K562 (cell line): ENCODE results near the gene WIPF3. TPM values are rescaled to one million over a fixed set of nuclear protein-coding genes. Genes with fewer than 3 reads are reported as not detected.

Experiments
- ATAC-seq: fragments of 200-7000 bp; cut with Tn5 transposase; 3 replicates; pipeline ENCODE4 v1.9.1; 2020; ENCODE audit warnings: moderate library complexity
- BruUV-seq: library from RNA; stranded (reverse); fragments of 400-500 nt; replicated peaks from 2 replicates; lab custom pipeline; 2021; lab: Mats Ljungman, UMichigan
- CTCF ChIA-PET: fragments of 300-600 bp; formaldehyde crosslinking; extraction: SDS; loops from one replicate; lab custom pipeline; 2021; ENCODE audit warnings: low intra/inter-chr PET ratio; lab: Yijun Ruan, JAX
- POLR2A ChIA-PET: fragments of 300-600, 350-650 bp; sonication (Branson Sonifier 250); formaldehyde crosslinking; extraction: SDS; loops from one replicate; lab custom pipeline; 2021; ENCODE audit warnings: antibody characterized with exemption, inconsistent platforms; lab: Yijun Ruan, JAX
- DNase-seq, 4 experiments: peaks; one replicate each; pipeline versions ENCODE4 v3.0.0 to v3.0.0-alpha.2; 2011 to 2018; ENCODE audit warnings: low spot score in 3 of 4, mixed read lengths in 3 of 4; ENCODE audit errors: extremely low read depth in 1 of 4
- FAIRE-seq: peaks from 2 replicates; lab custom pipeline; 2011; peaks lifted over from hg19 to GRCh38; lab: Jason Lieb, UNC
- H2AFZ ChIP-seq: 2 replicates; pipeline ENCODE4 v1.6.0; 2011; ENCODE audit warnings: low read depth, low read length, control low read depth, inconsistent platforms
- H3K27ac ChIP-seq: fragments of 200-600 bp; 3 replicates; pipeline ENCODE4 v1.8.0; 2011; ENCODE audit warnings: low read depth, mild to moderate bottlenecking, control low read depth, inconsistent platforms, low read length, moderate library complexity, mixed read lengths; ENCODE audit errors: extremely low read depth
- H3K27me3 ChIP-seq, 2 experiments: fragments of 300-600 bp in 1 of 2; 2 replicates in 1 of 2; 3 replicates in 1 of 2; pipeline versions ENCODE4 v1.6.0 to v1.8.0; 2011; ENCODE audit warnings: inconsistent platforms in 2 of 2, low read length in 2 of 2, mild to moderate bottlenecking in 1 of 2, mixed read lengths in 1 of 2, moderate library complexity in 1 of 2; ENCODE audit not compliant: control insufficient read depth in 2 of 2, insufficient read depth in 2 of 2
- H3K36me3 ChIP-seq: fragments of 300-600 bp; 3 replicates; pipeline ENCODE4 v1.8.0; 2011; ENCODE audit warnings: mild to moderate bottlenecking, low read length, inconsistent platforms; ENCODE audit not compliant: control insufficient read depth, insufficient read depth
- H3K4me1 ChIP-seq, 2 experiments: fragments of 200-600 bp in 1 of 2; replicated peaks in 1 of 2; 2 replicates in 1 of 2; 3 replicates in 1 of 2; pipeline versions ENCODE4 v1.5.1 to v1.8.0; 2011; ENCODE audit warnings: inconsistent platforms in 2 of 2, low read length in 2 of 2, mild to moderate bottlenecking in 1 of 2, mixed read lengths in 1 of 2, moderate library complexity in 1 of 2; ENCODE audit not compliant: control insufficient read depth in 2 of 2, insufficient read depth in 2 of 2
- H3K4me2 ChIP-seq: 2 replicates; pipeline ENCODE4 v1.6.1; 2011; ENCODE audit warnings: low read length, control low read depth, inconsistent platforms, mixed read lengths; ENCODE audit not compliant: insufficient read depth
- H3K4me3 ChIP-seq: fragments of 200-600 bp; sonication (generic), shearing (Covaris generic); 2 replicates; pipeline ENCODE4 v1.5.1; 2016; ENCODE audit warnings: control low read depth, inconsistent platforms
- H3K79me2 ChIP-seq: fragments of 200-600 bp; 3 replicates; pipeline ENCODE4 v1.8.0; 2011; ENCODE audit warnings: low read length, inconsistent platforms; ENCODE audit not compliant: control insufficient read depth, insufficient read depth
- H3K9ac ChIP-seq, 2 experiments: 2 replicates each; pipeline versions ENCODE4 v1.6.0 to v1.6.1; 2011; ENCODE audit warnings: low read depth in 2 of 2, low read length in 2 of 2, control low read depth in 1 of 2, inconsistent platforms in 1 of 2, mild to moderate bottlenecking in 1 of 2, mixed read lengths in 1 of 2; ENCODE audit not compliant: insufficient read depth in 1 of 2
- H3K9me1 ChIP-seq: one replicate; pipeline ENCODE4 v1.6.0; 2011; ENCODE audit warnings: inconsistent platforms, mild to moderate bottlenecking, low read length, moderate library complexity; ENCODE audit not compliant: control insufficient read depth, insufficient read depth
- H3K9me3 ChIP-seq: replicated peaks from 2 replicates; pipeline ENCODE4 v1.5.1; 2011; ENCODE audit warnings: low read depth, low read length, inconsistent platforms; ENCODE audit not compliant: control insufficient read depth, insufficient read depth
- H4K20me1 ChIP-seq: replicated peaks from 2 replicates; pipeline ENCODE4 v1.6.1; 2011; ENCODE audit warnings: low read length, inconsistent platforms, mixed read lengths; ENCODE audit not compliant: control insufficient read depth, insufficient read depth
- EHMT2 ChIP-seq: fragments of 450-650 bp; IDR thresholded peaks from 2 replicates; pipeline ENCODE4 v1.6.1; 2018; ENCODE audit warnings: antibody characterized with exemption
- FOXM1 ChIP-seq, 2 experiments: fragments of 450-650 bp in 1 of 2; sonication (generic) in 1 of 2; formaldehyde crosslinking in 1 of 2; IDR thresholded peaks; 2 replicates each; pipeline versions ENCODE4 v1.6.1 to v1.9.0; 2017 to 2022; ENCODE audit warnings: low read depth in 2 of 2, mild to moderate bottlenecking in 2 of 2, missing genetic modification reagents in 1 of 2, moderate library complexity in 1 of 2
- KHSRP ChIP-seq: fragments of 450-650 bp; IDR thresholded peaks from 2 replicates; pipeline ENCODE4 v1.6.1; 2017
- MED1 ChIP-seq: sonication (generic); formaldehyde crosslinking; IDR thresholded peaks from 2 replicates; pipeline ENCODE4 v1.8.1; 2023; ENCODE audit warnings: missing genetic modification reagents, borderline replicate concordance
- NFIX ChIP-seq: fragments of 250-450 bp; sonication (Bioruptor Pico); IDR thresholded peaks from 2 replicates; pipeline ENCODE4 v1.4.0; 2020; ENCODE audit warnings: low read depth, mild to moderate bottlenecking, moderate library complexity
- RBM34 ChIP-seq: fragments of 200-400 bp; formaldehyde crosslinking; IDR thresholded peaks from 2 replicates; pipeline ENCODE4 v1.6.1; 2018; ENCODE audit warnings: low read length, borderline replicate concordance; ENCODE audit not compliant: insufficient read depth
- TCFL5 ChIP-seq: fragments of 250-450 bp; sonication (Bioruptor Pico); conservative IDR thresholded peaks from 2 replicates; pipeline ENCODE4 v1.6.1; 2021; ENCODE audit warnings: mild to moderate bottlenecking, moderate library complexity, matching md5 sums
- ZNF174 ChIP-seq: fragments of 250-450 bp; sonication (Bioruptor Pico); IDR thresholded peaks from 2 replicates; pipeline ENCODE4 v1.4.0; 2020; ENCODE audit warnings: mild to moderate bottlenecking
- WGBS: fragments of 100-300 bp; shearing (Covaris generic); methylation state at CpG from one replicate; pipeline ENCODE4 v1.1.6; 2016; ENCODE audit warnings: low coverage, mixed read lengths; ENCODE audit not compliant: insufficient coverage; ENCODE audit errors: missing lambda C conversion rate; 5-methylcytosine and 5-hydroxymethylcytosine counted together
- in situ Hi-C: fragments of 300-500 bp; cut with MboI; formaldehyde crosslinking; loops from 4 replicates; pipeline ENCODE4 v1.15.0; 2018; ENCODE audit warnings: inconsistent platforms, mixed read lengths
- intact Hi-C: fragments of 100-400 bp; cut with micrococcal nuclease; formaldehyde crosslinking; loops from 2 replicates; pipeline ENCODE4 v1.14.2; 2022
- polyA plus RNA-seq, 8 experiments: library from polyadenylated mRNA; depleted of rRNA in 4 of 8; stranded (reverse) in 5 of 8; unstranded in 3 of 8; fragments of >200 nt; fragmentation: Nextera tagmentation in 2 of 8; fragmentation: Illumina TruSeq in 1 of 8; extraction: Ambion mirVana in 2 of 8; extraction: Trizol in 1 of 8; gene quantifications; 2 replicates each; pipeline versions ENCODE4 v1.2.1 to v1.2.3, GENCODE V29; 2011 to 2014; ENCODE audit warnings: inconsistent platforms in 1 of 8, missing spikeins in 1 of 8
- total RNA-seq, 7 experiments: library from RNA; depleted of rRNA in 6 of 7; stranded (reverse); fragments of >200 nt in 6 of 7; fragmentation: Illumina TruSeq in 2 of 7; extraction: Trizol in 2 of 7; gene quantifications; 2 replicates each; pipeline versions ENCODE4 v1.2.1 to v1.2.3, GENCODE V29; 2011 to 2021; ENCODE audit warnings: low replicate concordance in 1 of 7
- TF ChIP-seq, protein P1 (sequence below): sonication (generic); formaldehyde crosslinking; IDR thresholded peaks from 2 replicates; pipeline ENCODE4 v1.8.0; 2022; ENCODE audit warnings: mild to moderate bottlenecking, missing genetic modification reagents
- TF ChIP-seq, protein P2 (sequence below): fragments of 250-450 bp; sonication (Bioruptor Pico); IDR thresholded peaks from 2 replicates; pipeline ENCODE4 v1.5.0; 2021; ENCODE audit warnings: mild to moderate bottlenecking, moderate library complexity
- TF ChIP-seq, protein P3 (sequence below): IDR thresholded peaks from 2 replicates; pipeline ENCODE4 v1.6.1; 2011; ENCODE audit not compliant: insufficient read length; ENCODE audit errors: extremely low read depth

WIPF3 gene
- total and polyA plus RNA-seq, 9 of the 15 experiments (the other 6 are each of a cell fraction or from before 2014, with no cell fraction given) = 0.18 to 3.2 (median 1.7) TPM

DNA sequence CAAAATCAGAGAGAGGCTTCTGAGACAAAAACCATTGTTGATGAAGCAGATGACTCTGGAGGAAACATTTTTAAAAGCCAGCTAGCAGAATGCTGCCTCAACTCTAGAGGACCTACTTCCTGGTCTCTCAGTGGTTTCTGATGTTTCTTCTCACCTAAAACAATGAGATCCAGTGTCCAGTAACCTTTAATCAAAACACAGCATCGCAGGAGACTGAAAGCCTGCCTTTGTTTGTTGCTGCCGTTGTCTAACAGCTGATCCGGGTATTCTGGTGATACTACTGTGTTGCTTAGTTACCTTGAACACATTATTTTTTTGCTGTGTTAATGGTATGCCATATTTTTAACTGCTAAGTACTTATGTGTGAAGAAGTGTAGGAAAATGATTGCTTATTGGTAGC lies 70.9 kb downstream of the WIPF3 start:
- ChIA-PET CTCF (interaction anchor here (0.7 to 1.7 kb wide), 3 partner anchors 44 to 242 kb away, joined by 3 to 7 read pairs (median 3); no protein-coding TSS in a partner anchor), POLR2A (interaction anchor here (0.6 kb wide), 1 partner anchor 185 kb away, joined by 3 read pairs; no protein-coding TSS in a partner anchor)
- no peak overlapping the region for H2AFZ ChIP-seq
- no peaks in the 10 kb centered on the region for H3K79me2 ChIP-seq
- no peaks in the 10 kb centered on the region for H3K9me1 ChIP-seq
- FAIRE-seq = no peak
- in situ Hi-C loops = loop anchor here (10.0 kb wide), 1 partner anchor 178 kb away; no protein-coding TSS in a partner anchor
- TF ChIP-seq RBM34 (no peak), KHSRP (no peak), ZNF174 (CRISPR knock-in tag) (no peak), FOXM1 (IDR thresholded peaks at IDR 0.05; ENCODE audit: low read depth) (no peak), FOXM1 (CRISPR knock-in tag; IDR thresholded peaks at IDR 0.05; ENCODE audit: low read depth) (no peak), NFIX (CRISPR knock-in tag) (no peak), TCFL5 (CRISPR knock-in tag) (no peak), EHMT2 (no peak), MED1 (CRISPR knock-in tag) (no peak)
- TF ChIP-seq, protein P1, sequence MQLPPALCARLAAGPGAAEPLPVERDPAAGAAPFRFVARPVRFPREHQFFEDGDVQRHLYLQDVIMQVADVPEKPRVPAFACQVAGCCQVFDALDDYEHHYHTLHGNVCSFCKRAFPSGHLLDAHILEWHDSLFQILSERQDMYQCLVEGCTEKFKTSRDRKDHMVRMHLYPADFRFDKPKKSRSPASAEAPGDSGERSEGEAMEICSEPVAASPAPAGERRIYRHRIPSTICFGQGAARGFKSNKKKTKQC = no peak
- TF ChIP-seq, protein P2, sequence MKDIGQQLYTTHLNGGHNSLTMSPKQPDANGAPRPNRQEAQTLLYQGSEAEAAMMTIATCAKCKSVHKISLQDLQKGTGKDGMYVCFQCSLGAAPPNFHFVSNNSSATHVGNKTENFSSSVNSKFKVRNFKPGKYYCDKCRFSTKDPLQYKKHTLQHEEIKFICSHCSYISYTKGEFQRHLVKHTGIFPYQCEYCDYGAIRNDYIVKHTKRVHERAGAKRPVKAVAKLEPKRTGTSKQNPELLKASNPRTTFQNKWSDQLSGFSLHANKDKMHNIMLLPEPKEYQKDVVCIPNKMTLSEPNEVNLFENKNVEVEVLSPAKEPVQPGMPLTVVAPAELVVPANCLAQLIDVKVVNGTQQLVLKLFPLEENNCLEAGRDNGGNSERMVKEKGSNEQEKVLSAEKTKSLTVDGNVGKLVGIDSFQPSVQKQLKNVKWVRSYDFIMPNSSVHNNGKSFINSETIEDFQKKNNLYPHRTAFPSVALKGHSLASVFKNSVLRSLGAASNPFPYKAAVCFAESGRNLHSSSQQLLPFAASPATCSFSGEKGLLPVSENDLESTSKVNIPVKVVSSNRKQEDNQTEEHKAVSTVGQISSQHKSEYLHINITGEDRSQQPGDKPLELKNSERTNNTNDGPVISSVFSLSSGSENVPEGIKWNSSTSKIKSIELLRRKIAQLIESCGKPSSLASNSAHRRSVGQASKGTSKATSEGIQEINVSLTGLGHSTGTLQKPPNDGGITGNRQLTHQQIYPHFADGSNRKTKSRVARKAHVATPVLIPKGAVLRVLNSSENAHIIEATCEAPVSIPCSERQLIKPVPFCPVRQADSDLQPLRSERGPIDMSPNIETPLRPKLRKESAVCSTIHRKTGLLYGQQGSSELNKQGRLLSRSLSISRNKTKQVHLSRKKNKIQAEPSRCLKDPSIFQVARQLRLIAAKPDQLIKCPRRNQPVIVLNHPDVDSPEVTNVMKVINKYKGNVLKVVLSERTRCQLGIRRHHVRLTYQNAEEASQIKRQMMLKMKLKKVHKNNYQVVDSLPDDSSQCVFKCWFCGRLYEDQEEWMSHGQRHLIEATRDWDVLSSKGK = no peak
- TF ChIP-seq, protein P3, sequence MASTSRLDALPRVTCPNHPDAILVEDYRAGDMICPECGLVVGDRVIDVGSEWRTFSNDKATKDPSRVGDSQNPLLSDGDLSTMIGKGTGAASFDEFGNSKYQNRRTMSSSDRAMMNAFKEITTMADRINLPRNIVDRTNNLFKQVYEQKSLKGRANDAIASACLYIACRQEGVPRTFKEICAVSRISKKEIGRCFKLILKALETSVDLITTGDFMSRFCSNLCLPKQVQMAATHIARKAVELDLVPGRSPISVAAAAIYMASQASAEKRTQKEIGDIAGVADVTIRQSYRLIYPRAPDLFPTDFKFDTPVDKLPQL = no peak
- 9% methylated on average over 3 of the region's 3 CpGs for WGBS
- H3K27ac ChIP-seq = no peak overlapping the region
- H3K4me3 ChIP-seq = no peak overlapping the region
- no peaks in the 10 kb centered on the region for H3K36me3 ChIP-seq
- H3K4me2 ChIP-seq = no peak overlapping the region
- H3K27me3 ChIP-seq = no peaks in the 10 kb centered on the region
- H3K9me3 ChIP-seq = no peaks in the 10 kb centered on the region
- no peak overlapping the region for H3K9ac ChIP-seq
- BruUV-seq = no TSS peak
- intact Hi-C loops = loop anchor here (5.0 kb wide), 1 partner anchor 185 kb away; no protein-coding TSS in a partner anchor
- H3K4me1 ChIP-seq = peaks cover 0 to 6% of the 10 kb centered on the region in 2 experiments; a peak in 1 of 5 replicates
- no peak for DNase-seq
- H4K20me1 ChIP-seq = no peaks in the 10 kb centered on the region
- ATAC-seq = no peak
